DOHH2 (cell line): ENCODE measurements around the gene ZFAND4.
"Not testable (repeated sequence)": the region's sequence is repeated elsewhere in the genome, so short reads cannot be mapped to it uniquely, and the experiment has no call there.

ENCODE experiments used
- H3F3A ChIP-seq: fragments of 200-600 bp; sonication (generic), shearing (Covaris generic); 2 replicates; pipeline ENCODE4 v1.6.0; 2016; ENCODE audit warnings: antibody characterized with exemption, mild to moderate bottlenecking; ENCODE audit not compliant: control insufficient read depth, insufficient read depth
- H3K27ac ChIP-seq: fragments of 200-600 bp; sonication (generic); 2 replicates; pipeline ENCODE4 v1.5.1; 2014; ENCODE audit warnings: low read depth, mild to moderate bottlenecking, low read length, moderate library complexity
- H3K27me3 ChIP-seq: fragments of 200-600 bp; sonication (generic); 2 replicates; pipeline ENCODE4 v1.6.1; 2014; ENCODE audit warnings: mild to moderate bottlenecking, low read length, mixed read lengths; ENCODE audit not compliant: control insufficient read depth
- H3K36me3 ChIP-seq: fragments of 200-600 bp; sonication (generic); 2 replicates; pipeline ENCODE4 v1.6.1; 2014; ENCODE audit warnings: mild to moderate bottlenecking, low read length, moderate library complexity, mixed read lengths; ENCODE audit not compliant: control insufficient read depth
- H3K4me1 ChIP-seq: fragments of 200-600 bp; sonication (generic); 2 replicates; pipeline ENCODE4 v1.6.1; 2014; ENCODE audit warnings: mild to moderate bottlenecking, low read length, mixed read lengths; ENCODE audit not compliant: control insufficient read depth
- H3K4me2 ChIP-seq: fragments of 200-600 bp; sonication (generic); 2 replicates; pipeline ENCODE4 v1.6.0; 2014; ENCODE audit warnings: mild to moderate bottlenecking, low read length, moderate library complexity
- H3K4me3 ChIP-seq: fragments of 200-600 bp; sonication (generic); 2 replicates; pipeline ENCODE4 v1.5.1; 2014; ENCODE audit warnings: mild to moderate bottlenecking, low read length, mixed read lengths
- H3K79me2 ChIP-seq: fragments of 200-600 bp; sonication (generic); 2 replicates; pipeline ENCODE4 v1.6.1; 2014; ENCODE audit warnings: mild to moderate bottlenecking, low read length, mixed read lengths; ENCODE audit not compliant: control insufficient read depth
- H3K9me2 ChIP-seq: fragments of 200-600 bp; sonication (generic); replicated peaks from 2 replicates; pipeline ENCODE4 v1.6.1; 2014; ENCODE audit warnings: mild to moderate bottlenecking, low read length, mixed read lengths; ENCODE audit not compliant: control insufficient read depth
- H3K9me3 ChIP-seq: fragments of 200-600 bp; sonication (generic); 2 replicates; pipeline ENCODE4 v1.6.1; 2014; ENCODE audit warnings: antibody characterized with exemption, low read length, mixed read lengths; ENCODE audit not compliant: control insufficient read depth, insufficient read depth
- H4K20me1 ChIP-seq: fragments of 200-600 bp; sonication (generic); 2 replicates; pipeline ENCODE4 v1.6.0; 2014; ENCODE audit warnings: low read depth, mild to moderate bottlenecking, antibody characterized with exemption, low read length, moderate library complexity; ENCODE audit not compliant: control insufficient read depth, insufficient read depth
- EZH2phosphoT487 ChIP-seq: fragments of 200-600 bp; sonication (generic); IDR thresholded peaks from 2 replicates; pipeline ENCODE4 v1.6.1; 2017; ENCODE audit warnings: borderline replicate concordance, mild to moderate bottlenecking, antibody characterized with exemption, low read length, moderate library complexity, mixed read lengths
- TF ChIP-seq, protein P1 (sequence below): fragments of 200-600 bp; sonication (generic); IDR thresholded peaks from one replicate; pipeline ENCODE4 v1.5.1; 2014; ENCODE audit warnings: antibody characterized with exemption, mild to moderate bottlenecking, low read depth, low read length; ENCODE audit not compliant: poor library complexity, severe bottlenecking

Gene ZFAND4

GRCh38 chr10:45675388-45675787 is 2.8 kb upstream of the ZFAND4 start:
- no peaks in the 10 kb centered on the region for H4K20me1 ChIP-seq
- no peak overlapping the region for H3K4me3 ChIP-seq
- peaks cover 6% of the 10 kb centered on the region for H3K4me1 ChIP-seq
- 0 out of 2 replicates have a peak, but pooled peaks cover 3% of the 10 kb centered on the region for H3K9me3 ChIP-seq
- no peaks in the 10 kb centered on the region for H3K9me2 ChIP-seq
- peaks cover 5% of the 10 kb centered on the region; the same call in 1 of the 2 replicates for H3F3A ChIP-seq
- no peak overlapping the region for H3K27ac ChIP-seq
- H3K36me3 ChIP-seq: peaks cover 11% of the 10 kb centered on the region
- no peak overlapping the region for H3K4me2 ChIP-seq
- no peaks in the 10 kb centered on the region for H3K27me3 ChIP-seq
- peaks cover 20% of the 10 kb centered on the region for H3K79me2 ChIP-seq
- no peak for TF ChIP-seq EZH2phosphoT487
- TF ChIP-seq, protein P1, sequence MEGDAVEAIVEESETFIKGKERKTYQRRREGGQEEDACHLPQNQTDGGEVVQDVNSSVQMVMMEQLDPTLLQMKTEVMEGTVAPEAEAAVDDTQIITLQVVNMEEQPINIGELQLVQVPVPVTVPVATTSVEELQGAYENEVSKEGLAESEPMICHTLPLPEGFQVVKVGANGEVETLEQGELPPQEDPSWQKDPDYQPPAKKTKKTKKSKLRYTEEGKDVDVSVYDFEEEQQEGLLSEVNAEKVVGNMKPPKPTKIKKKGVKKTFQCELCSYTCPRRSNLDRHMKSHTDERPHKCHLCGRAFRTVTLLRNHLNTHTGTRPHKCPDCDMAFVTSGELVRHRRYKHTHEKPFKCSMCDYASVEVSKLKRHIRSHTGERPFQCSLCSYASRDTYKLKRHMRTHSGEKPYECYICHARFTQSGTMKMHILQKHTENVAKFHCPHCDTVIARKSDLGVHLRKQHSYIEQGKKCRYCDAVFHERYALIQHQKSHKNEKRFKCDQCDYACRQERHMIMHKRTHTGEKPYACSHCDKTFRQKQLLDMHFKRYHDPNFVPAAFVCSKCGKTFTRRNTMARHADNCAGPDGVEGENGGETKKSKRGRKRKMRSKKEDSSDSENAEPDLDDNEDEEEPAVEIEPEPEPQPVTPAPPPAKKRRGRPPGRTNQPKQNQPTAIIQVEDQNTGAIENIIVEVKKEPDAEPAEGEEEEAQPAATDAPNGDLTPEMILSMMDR: no peak

GRCh38 chr10:45673074-45673648 is 589 bp upstream of the ZFAND4 start:
- TF ChIP-seq, protein P1: no peak
- TF ChIP-seq EZH2phosphoT487: no peak
- peak overlapping the region; percentile 57 for H3K4me3 ChIP-seq
- H3K4me1 ChIP-seq: peaks cover 21% of the 10 kb centered on the region
- no peaks in the 10 kb centered on the region for H3K9me2 ChIP-seq
- no peaks in the 10 kb centered on the region for H3K27me3 ChIP-seq
- peaks cover 41% of the 10 kb centered on the region for H3K79me2 ChIP-seq
- peaks cover 13% of the 10 kb centered on the region for H3K36me3 ChIP-seq
- no peaks in the 10 kb centered on the region for H4K20me1 ChIP-seq
- H3F3A ChIP-seq: peaks cover 5% of the 10 kb centered on the region; the same call in 1 of the 2 replicates
- H3K4me2 ChIP-seq: peak overlapping the region; percentile 65
- H3K27ac ChIP-seq: peak overlapping the region; percentile 33; the same call in 1 of the 2 replicates
- H3K9me3 ChIP-seq: 0 out of 2 replicates have a peak, but pooled peaks cover 3% of the 10 kb centered on the region

DNA sequence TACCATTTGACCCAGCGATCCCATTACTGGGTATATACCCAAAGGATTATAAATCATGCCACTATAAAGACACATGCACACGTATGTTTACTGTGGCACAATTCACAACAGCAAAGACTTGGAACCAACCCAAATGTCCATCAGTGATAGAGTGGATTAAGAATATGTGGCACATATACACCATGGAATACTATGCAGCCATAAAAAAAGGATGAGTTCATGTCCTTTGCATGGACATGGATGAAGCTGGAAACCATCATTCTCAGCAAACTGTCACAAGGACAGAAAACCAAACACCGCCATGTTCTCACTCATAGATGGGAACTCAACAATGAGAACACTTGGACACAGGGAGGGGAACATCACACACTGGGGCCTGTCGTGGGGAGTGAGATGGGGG is 1.3 kb downstream of the ZFAND4 start:
- Histone ChIP-seq H3K27ac (peak overlapping the region; percentile 92), H3K4me2 (peak overlapping the region; percentile 79), H3K79me2 (peaks cover 60% of the 10 kb centered on the region), H3K36me3 (peaks cover 26% of the 10 kb centered on the region), H3K4me3 (peak overlapping the region; percentile 99), H3K4me1 (peaks cover 39% of the 10 kb centered on the region)
- H3K9me2 ChIP-seq, H3K27me3 ChIP-seq, H3F3A ChIP-seq, H4K20me1 ChIP-seq, H3K9me3 ChIP-seq: not testable (repeated sequence)

- H4K20me1 ChIP-seq, H3K27me3 ChIP-seq, H3K9me2 ChIP-seq, H3F3A ChIP-seq, H3K9me3 ChIP-seq: not testable (repeated sequence)
- Histone ChIP-seq H3K4me1 (peaks cover 53% of the 10 kb centered on the region), H3K4me2 (peak overlapping the region; percentile 79), H3K27ac (peak overlapping the region; percentile 92), H3K4me3 (peak overlapping the region; percentile 99), H3K36me3 (peaks cover 34% of the 10 kb centered on the region), H3K79me2 (peaks cover 74% of the 10 kb centered on the region)
Observed at GRCh38 chr10:45669897-45670296, 2.7 kb downstream of the ZFAND4 start.
